NCI-H1105 treated with DMSO at 0.1 percent for 48 hours (cell line): Measurements from ENCODE around the gene HTRA3.

Experiments used
- DNase-seq: peaks from one replicate; lab custom pipeline; 2025; lab: John Stamatoyannopoulos, UW

The HTRA3 gene

DNA sequence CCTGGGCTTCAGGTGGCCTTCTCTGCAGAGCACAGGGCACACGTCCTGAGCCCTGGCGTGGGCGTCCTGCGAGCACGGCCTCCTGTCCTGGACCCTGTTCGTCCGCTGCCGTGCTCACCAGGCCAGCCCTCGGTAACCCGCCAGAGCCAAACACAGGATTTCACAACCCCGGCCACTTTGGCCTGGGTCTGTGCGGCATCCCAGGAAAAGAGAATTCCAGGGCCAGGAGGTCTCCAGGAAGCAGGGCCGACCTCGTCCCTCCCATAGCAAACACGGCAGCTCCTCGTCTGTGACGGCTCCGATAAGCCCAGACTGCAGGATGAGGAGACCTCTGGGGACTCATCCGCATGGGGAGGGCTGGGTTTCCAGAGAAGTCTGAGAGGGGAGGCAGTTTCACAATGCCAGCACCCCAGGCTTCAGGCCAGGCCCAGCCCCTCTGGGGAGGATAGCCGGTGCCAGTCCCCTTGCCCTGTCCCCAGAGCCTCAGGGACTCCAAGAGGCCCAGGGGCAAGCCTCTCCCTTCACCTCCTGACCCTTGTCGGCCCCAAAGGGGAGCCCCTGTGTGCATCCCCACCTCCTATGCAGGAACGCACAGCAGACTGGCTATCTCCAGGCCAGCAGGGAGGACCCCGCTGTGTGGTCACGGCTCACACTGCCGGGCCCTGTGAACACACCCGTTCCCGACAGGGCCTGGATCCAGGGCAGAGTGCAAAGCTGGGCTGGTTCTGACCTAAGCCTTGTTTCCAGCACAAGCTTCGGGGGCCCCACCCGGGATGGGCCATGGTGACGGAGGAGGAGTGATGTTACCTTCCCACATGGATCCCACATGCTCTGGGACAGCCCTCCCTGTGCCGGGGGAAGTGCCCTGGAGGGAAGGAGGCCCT, 22.3 kb upstream of the HTRA3 start:
- DNase-seq: no peak

DNA sequence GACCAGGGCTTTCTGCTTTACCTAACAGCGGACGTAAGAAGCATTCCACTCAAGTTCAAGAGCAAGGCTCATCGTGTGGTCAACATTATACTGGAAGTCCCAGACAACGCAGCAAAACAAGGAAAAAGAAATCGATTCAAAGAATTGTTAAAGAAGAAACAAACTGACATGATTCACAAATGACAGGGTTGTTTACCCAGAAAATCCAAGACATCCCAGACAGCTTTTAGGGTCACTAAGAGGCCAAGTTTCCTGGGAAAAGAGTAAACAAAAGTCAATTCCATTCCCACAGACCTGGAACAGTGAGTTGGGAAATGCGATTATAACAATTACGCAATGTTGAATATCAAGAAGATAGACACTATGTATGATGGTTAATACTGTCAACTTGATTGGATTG, 21.5 kb upstream of the HTRA3 start:
- no peak for DNase-seq

DNA sequence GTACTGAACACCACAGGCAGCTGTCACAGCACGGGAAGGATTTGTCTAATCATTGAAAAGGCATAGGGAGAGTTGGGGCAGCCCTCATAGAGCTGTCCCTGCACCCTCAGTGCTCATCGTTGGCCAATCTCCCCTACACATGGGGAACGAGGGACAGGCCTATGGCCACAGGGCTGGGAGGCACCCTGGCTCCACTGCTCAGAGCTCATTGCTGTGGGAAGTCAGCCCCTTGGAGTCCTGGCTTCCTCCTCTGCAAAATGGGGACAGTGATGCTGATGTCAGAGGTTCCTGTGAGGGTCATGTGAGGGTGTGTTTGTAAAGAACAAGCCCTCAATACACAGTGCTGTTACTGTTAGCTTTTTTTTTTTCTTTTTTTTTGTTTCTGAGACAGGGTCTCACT, 19.3 kb upstream of the HTRA3 start:
- DNase-seq: no peak

DNA sequence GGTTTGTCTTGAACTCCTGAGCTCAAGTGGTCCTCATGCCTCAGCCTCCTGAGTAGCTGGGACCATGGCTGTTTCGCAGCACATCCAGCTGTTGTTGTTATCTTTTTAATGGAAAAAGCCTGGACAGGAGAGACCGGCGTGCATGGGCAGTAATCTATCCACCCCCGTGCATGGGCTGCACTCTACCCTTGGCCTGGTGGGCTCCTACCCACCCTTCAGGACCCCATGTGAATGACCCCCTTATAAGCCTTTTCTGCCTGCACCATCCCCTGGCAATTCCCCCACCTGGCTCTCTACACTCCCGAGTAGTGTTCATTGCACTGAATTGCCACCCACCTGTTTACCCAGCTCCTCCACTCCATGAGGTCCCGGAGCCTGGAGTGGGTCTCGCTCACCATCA, 18.9 kb upstream of the HTRA3 start:
- no peak for DNase-seq

DNA sequence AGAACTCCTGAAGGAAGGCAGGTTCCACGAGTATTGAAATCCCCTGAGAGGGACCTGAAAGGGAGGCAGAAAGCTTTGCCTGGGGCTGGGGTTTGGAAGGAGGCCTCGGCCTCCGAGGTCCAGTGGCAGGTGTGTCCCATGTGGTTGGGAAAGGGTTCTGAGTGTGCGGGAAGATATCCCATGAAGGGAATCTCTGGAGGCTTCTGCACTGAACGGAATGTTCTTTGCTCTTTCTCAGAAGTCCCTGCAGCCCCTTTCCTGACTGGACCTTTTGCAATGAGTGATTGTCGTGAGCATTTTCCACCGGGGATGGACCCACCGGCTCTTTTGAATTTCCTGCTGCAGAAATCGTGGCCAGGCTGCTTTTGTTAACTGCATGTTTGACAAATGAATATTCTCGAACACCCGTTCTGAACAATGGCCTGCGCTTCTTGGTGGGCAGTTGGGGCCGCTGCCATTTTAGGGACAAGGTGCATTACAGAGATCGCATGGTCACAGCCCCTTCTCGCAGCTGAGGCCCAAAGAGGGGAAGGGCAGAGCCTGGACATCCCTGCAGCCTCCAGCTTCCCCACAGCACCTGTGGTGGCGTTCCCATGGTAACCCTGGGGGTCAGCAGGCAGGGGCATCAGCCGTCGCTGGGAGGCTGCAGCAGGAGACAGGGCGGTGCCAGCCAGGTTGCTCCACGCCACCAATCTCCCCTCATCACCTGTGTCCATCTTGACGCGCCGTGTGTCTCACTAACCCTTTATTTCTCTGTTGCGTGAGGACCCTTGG, 18.3 kb upstream of the HTRA3 start:
- no peak for DNase-seq

DNA sequence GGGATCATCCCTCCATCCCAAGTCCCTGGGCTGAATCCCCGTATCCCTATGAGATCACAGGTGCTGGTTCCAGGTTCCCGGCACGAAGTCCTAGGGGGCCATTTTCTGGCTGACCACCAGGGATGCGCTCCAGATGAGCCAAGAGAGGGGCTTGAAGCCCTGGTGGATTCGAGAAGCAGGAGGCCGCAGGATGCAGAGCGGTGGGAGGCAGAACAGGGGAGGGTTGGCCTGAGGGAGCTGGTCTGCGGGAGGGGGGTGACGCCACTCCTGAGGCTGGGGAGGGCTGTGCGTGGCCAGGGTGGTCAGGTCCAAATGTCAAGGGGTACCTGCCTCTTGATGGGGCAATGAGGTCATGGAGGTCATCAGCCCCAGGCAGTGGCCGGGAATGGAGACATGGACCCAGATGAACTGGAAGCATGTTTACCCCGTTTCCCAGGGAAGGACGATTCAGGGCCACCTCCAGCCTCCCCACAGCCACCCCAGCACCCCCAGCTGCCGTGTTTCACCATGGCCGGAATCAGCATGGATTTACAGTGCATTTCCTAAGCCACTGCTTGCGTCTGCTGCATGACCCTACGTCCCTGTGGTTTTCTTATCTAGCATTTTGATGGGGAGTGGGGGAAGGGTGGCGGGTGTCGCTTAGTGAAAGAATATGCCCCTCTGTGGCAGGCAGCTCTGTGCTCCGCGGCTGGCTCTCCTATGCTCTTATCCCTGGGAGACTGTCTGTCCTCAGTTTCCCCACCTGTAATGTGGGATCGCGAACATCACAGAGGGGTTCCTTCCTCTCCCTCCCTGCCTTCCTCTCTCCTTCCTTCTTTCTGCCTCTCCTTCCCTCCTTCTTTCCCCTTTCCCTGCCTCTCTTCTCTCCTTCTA, 17.0 kb upstream of the HTRA3 start:
- DNase-seq: no peak

DNA sequence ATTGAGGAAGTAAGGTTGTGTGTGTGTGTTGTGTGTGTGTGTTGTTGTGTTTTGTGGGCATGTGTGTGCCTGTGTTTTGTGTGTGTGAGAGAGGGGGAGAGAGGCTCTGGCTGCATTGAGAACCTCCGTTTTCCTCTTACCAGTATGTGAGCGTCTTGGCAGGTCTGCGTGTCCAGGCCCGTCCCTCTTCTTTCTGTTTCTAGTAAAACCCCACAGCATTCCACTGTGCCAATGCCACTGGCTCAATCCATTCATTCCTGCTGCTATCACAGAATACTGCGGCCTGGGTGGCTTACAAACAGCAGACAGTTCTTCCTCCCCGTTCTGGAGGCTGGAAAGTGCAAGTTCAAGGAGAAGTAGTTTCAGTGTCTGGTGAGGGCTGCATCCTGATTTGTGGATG, 15.5 kb upstream of the HTRA3 start:
- no peak for DNase-seq

DNA sequence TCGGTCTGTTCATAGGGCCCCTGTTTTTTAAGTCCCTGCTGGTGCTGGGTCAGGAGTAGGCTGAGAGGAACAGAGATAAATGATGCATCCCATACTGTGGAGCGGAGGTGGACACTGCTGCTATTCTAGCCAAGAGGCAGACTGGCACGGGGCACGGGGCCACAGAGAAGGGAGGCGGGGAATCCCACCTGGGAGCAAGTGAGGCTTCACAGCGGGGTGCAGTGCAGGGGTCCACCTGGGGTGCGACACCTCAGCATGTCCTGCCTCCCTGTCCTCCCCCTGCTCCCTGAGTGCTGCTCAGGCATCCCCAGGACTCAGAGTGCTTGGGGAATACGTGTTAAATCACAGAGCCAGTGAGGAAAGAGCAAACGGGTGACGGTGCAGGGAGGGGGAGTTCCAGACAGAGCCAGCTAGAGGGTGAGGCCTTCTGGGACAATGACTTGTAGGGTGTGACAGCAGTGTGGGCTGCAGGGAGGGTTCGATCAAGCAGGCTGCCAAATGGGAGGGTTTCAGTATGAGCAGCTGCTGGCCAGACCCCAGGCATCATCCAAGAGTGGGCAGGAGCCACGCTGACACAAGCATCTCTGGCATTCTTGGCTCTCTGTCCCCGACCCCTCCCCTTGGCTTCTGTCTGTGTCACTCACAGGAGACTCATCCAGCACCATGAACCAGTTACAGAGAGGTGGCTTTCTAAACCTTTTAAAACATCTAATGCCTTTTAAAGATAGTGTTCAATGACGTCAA, 13.7 kb upstream of the HTRA3 start:
- DNase-seq: no peak

DNA sequence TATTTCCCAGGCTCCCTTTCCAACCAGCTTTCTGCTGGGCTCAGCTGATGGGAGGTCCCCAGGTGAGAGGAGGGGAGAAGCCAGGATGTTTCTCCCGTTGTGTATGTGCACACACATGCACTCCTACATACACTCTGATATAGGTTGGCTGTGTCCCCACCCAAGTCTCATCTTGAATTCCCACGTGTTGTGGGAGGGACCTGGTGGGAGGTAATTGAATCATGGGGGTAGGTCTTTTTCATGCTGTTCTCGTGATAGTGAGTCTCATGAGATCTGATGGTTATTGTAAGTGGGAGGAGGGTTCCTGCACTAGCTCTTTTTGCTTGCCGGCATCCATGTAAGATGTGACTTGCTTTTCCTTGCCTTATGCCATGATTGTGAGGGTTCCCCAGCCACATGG, 11.7 kb upstream of the HTRA3 start:
- DNase-seq: no peak

DNA sequence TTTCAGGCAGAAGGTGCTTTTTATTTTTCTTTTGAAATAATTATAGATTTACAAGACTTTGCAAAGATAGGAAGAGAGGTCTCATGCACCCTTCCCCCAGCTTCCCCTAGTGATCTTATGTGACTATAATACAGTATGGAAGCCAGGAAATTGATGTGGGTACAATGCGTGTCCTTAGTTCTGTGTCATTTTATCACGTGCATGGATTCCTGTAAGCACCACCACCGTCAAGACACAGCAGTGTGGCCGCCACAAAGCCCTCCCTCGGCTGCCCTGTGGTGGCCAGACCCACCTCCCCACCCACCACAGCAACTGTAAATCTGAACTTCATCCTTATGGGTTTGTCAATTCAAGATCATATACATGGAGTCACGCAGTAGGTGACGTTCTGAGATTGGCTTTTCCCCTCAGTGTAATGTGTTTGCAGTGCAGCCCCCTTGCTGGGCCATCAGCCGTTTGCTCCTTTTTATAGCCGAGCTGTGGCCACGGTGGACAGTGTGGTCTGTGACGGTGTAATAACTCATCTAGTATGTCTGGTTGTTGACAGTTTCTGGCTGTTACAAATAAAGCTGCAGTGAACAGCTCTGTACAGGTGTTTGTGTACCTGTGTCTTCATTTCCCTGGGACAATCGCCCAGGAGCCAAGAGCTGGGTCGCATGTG, 10.9 kb upstream of the HTRA3 start:
- DNase-seq: no peak

DNA sequence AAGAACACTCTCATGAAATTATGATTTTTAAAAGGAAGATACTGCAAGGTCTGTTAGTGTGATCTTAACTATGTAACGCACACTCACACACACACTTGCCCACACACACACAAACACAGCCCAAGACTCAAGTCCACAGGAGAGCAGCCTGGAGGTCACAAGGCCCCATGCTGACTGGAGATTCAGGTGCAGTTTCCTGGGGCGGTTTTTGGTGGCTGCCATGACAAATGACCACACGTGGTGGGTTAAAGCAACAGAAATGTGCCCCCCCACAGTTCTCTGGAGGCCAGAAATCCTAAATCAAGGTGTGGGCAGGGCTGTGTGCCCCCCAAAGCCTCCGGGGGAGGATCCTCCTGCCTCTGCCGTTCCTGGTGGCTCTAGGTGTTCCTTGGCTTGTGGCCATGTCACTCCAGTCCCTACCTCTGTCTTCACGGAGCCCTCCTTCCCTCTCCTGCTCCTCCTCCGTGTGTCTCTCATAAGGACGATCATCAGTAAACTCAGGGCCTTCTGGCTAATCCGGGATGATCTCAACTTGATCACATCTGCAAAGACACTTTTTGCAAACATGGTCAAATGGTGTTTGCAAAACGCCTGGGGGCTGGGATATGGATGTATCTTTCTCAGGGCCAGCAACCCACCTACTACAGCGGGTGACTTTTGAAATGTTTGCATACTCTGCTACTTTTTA, 9.7 kb upstream of the HTRA3 start:
- no peak for DNase-seq

DNA sequence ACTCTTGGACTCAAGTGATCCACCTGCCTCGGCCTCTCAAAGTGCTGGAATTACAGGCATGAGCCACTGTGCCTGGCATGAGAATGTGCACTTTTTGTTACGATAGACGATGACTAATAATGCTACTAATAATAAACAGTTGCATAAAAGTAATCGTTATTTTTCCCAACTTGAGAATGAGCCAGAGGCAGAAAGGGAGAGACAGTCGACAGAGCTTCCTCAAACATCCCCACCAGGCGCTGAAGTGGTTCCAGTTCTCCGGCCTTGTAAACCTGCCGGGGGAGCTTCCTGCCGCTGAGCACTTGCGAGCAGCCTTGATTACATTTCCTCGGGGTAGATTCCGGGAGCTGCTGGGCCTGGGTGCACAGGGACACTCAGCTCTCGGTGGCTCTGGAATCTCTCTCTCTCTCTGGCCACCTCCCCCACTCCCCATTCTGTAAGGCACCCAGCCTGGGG, 8.9 kb upstream of the HTRA3 start:
- no peak for DNase-seq

DNA sequence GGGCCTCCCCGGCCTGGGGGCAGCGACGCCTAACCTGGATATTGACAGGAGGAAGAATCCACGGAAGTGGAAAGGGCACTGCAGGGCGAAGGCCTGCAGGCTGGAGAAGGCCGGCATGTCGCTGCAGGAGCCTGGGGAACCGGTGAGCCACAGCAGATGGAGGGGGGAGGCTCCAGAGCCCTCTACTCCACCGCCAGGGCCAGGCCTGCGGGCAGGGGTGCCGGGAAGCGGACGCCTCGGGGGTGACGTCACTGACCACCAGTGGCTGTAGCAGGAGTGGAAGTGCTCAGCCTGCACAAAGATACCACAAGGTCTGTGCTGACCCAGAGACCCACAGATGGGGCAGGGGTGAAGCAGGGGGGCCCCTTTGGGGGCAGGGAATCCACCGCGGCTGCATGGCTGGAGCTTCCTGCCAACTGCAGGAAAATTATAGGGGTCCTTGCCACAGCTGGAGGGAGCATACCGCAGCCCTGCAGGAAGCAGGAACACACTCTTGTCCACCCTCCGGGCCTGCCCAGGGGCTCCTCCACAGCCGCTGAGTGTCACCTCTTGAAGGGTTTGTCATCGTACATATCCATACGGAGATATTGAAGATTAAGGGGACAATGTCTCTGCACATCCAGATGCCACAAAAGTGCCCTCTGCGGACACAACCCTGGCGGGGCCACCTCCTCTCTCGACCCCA, 7.6 kb upstream of the HTRA3 start:
- no peak for DNase-seq

DNA sequence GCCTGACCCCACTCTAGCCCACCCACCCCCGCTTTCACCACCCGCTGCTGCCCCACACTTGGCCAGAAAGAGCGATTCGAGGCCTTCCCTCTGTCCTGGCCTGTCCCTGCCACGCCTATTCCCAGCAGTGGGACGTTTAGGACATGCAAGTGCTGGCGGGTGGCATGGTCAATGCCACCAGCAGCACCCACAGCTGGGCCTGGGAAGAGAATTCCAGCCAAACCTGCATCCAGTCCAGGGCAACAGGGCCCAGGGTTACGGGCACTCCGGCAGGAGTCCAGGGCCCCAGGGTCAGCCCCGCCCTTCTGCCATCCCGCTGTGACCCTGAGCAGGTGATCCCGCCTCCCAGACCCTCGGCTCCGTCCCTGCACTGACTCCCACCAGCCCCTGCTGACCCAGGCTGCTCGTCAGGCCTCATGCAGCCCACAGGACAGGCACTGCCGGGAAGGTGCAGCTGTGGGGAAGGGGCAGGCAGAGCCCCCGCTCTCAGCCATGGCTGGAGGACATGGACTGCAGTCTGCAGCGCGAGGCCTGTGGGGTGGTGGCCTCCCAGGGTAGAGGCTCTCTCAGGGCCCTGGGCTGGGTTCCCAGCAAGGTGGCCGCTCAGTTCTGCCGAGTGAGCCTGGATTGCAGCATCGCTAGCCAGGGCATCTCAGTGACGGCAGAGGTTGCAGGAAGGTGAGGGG, 6.8 kb upstream of the HTRA3 start:
- DNase-seq: no peak

DNA sequence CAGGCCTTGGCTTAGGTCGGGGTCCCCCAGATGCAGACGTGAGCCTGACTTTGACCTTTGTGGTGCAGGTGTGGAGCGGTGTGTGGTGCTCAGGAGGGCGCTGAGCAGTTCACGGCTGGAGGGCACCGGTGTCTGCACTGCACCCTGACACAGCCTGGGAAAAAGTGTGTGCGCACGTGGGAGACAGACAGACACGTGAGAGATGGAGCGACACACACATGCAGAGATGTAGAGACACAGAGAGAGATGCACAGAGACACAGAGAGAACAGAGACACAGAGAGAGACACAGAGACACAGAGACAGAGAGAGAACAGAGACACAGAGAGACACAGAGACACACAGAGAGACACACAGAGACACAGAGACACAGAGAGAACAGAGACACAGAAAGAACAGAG, 6.2 kb upstream of the HTRA3 start:
- no peak for DNase-seq

DNA sequence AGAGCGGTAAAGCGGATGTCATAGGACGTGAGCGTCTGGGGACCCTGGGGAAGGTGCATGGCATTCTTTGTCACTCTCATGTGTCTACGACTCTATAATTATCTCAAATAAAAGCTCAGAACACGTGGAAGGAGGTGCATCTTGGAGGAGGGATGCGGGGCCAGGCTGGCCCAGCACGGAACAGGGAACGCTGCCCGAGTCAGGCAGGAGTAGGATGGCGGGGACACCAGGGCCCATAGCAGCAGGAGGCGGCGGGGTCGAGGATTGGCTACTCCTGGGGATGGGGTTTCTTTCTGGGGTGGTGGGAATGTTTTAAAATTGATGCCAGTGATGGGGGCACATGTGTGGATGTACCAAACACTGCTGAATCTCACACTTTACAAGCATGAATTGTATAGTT, 5.4 kb upstream of the HTRA3 start:
- no peak for DNase-seq

DNA sequence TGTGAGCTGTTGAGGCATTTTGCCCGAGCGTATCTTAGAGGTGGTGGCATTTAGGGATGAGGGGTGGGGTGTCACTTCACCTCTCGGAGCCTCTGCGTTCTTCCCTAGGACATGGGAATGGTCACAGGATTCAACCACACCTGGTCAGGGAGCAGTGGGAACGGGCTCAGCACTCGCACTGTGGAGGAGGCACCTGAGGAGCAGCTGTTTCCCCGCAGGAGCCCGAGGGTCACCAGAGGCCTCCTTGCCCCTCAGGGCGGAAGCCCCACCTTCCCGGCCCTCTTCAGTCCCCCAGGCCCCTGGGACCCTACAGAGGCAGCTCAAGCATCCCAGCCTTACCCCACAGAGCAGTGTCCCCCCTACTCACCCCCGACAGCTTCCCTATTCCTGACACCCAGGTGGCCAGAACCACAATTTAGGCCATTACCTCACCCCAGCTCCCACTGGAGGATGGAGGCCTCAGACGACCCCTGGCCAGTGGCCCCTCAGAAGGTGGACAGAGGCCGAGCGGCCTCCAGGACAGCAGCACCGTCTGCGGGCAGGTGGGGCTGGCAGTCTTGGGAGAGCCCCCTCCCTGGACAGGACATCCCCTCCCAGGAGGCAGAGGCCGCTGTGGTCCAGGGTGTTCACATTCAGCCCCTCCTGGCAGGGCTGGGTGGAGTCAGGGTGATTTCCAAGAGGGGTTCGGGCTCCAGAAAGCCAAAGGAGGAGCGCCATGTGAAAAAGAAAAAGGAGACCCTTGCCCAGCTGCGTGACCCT, 4.2 kb upstream of the HTRA3 start:
- DNase-seq: no peak

DNA sequence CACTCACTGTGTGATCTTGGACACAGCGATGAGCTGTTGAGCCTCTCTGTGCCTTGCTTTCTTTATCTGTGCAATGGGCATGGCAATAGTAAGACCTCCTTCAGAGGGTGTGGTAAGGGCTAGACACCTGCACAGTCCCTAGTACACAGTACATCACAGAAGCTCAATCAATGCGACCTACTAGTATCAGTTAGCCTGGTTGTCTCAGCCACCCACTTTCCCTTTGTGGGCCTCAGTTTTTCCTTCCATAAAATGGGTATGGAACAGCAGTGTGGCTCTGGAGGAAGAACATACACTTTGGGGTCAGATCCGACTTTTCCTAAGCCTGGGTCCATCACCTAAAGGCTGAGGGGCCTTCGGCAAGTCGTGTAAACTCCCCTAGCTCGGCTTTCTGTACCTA, 3.5 kb upstream of the HTRA3 start:
- no peak for DNase-seq

DNA sequence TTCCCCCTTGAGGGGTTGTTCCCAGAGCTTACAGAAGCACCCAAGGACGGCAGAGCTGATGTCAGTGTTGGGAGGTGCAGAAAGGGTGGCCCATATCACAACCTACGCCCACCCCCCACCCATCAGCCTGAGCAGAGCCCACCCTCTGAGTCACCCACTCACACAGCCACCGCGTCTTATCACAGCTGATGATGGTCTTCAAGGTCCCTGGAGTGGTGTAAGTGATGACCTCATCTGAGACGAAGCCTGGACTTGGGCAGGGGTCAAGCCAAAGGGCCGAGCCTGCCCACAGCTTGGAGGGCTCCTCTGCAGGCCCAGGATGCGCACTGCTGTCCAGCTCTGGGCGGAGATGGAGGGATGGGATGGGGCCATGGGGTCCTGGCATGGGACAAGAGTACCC, 3.0 kb upstream of the HTRA3 start:
- DNase-seq: no peak
